Activated CD4-positive, CD25-positive, alpha-beta regulatory T cell treated with anti-CD3 and anti-CD28 coated beads, Interleukin-2, amount 50 U/mL, for 24 hours (primary cell): ENCODE data around the gene GSN.

Experiments
- ATAC-seq, 2 donors: fragments of 150-1000 bp; cut with Tn5 transposase; one replicate each; pipeline ENCODE4 v1.10.0; 2021; ENCODE audit warnings: mild to moderate bottlenecking in 1 of 2, moderate library complexity in 1 of 2

GSN gene

DNA sequence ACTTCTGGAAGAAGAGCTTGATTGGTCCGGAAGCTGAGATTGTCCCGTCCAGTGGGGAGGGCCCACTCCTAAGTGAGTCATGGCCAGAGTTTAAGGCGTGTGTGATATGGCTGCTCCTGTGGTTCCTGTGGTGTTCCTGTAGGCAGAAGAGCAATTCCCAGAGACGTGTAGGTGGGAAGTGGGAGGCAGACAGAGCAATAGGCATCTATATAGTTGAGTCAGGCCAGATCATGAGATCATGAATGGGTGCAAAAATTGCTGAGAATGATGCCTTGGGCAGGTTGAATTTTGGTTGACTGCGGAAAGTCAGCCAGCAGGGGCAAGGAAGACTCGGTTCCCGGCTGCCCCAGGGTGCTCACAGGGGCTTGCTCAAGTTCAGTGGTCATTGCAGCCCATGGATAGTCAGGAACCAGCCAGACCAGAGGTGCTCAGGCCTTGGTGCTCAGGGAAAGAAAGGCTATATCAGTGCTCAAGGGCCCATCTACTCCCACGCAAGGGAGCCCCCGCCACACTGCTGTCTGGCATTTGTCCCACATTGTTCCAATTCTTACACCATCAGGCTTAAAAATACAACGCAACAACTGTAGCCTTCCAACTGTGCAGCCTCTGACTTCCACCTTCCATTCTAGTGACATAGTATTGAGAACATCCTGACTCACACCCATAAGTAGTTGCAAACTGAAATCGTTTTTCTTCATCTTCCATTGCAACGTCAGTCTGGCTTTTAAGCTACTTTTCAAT, 21.0 kb upstream of the GSN start:
- ATAC-seq: no peak

DNA sequence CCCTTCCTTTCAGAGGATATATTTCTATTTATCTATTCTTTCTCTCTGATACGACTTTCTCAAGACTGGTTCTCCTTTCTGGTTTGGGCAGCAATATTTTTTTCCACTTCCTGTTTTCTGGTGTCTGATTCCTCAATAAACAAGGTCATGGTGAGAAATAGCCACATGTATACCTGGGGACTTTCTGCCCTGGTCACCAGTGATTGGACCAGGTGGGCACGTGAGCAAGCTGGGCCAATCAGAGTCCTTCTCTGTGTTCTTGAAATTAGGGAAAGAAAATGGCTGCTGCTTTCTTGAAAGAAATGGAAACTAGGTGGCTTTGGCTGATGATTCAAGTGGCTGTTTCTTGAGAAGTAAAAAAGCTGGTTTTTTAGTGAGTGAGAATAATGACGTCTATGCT, 18.4 kb upstream of the GSN start:
- ATAC-seq: peak in 1 of 2 donors; percentile 38

DNA sequence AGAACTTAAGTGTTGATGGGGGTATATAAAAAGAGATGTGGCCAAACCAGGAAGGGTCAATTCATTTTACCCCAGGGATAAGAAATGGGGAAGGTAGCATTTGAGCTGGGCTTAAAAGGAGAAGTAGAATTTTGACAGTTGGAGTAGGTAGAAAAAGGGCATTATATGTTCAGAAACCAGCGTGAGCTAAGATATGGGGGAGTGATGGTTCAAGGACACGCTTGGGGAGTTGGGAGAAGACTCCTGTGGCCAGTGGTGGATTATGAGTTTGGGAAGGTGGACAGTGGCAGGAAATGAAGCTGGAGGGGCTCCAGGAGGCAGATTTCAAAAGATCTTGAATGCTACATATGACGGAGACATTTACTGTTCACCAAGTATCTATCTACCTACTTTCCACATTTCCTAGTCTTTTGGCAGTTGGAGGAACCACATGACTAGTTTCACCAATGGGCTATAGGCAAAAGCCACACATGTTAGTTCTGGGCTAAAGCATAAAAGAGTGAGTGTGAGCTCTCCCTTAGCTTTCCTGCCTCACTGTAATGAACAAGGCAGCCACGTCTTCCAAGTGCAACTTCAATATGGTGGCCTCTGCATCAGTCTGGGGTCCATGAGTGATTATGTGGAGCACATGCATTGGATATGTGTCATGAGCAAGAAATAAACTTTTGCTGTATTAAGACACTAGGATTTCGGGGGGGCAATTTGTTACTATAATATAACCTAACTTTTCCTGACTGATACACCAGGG, 15.7 kb upstream of the GSN start:
- no peak for ATAC-seq

DNA sequence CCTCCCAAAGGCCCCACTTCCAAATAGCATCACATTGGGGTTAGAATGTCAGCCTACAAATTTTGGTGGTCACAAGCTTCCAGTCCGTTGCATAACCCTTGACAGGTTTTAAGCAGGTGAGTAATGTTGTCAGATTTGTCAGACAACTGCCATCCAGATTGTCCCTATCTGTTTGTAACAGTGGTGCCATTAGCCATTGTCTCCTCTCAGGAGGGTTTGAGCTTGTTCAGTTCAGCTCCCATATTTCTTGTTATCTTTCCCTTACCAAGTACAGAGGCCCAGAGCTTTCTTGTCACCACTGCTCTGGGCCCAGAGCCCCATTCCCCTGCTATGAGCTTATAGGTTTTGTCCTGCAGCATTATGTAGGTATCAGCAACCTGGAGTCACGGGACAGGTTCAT, 14.8 kb upstream of the GSN start:
- no peak for ATAC-seq

DNA sequence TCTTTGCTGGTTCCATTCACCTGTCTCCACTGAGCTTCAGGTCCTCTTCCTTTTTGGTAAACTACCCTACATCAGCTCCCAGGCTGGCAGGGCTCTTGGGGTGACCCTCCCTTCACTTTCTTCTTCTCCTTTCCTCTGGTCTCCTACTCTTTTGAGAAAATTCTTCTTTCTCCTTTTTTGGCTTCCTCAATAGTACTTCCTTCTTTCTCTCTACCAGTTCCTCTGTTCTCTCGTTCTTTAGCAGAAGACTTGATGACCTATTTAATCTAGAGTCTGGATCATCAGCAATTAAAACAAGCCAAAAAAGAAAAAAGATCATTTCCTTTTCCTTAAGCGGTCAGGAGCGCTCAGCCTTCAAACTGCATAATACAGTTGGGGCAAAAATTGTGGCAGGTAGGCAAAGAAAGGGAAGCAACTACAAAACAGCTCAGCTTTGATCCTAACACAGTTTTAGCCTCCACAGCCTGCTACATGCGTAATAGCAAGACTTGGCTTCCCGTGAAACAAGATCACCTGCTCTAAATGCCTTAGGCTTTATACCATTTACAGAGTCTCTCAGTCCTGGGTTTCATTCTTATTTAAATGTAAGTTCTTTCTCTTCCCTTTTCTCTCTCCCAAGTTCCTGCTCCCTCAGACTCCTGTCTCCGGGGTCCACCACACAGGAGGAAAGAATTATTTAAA, 14.0 kb upstream of the GSN start:
- ATAC-seq: no peak

DNA sequence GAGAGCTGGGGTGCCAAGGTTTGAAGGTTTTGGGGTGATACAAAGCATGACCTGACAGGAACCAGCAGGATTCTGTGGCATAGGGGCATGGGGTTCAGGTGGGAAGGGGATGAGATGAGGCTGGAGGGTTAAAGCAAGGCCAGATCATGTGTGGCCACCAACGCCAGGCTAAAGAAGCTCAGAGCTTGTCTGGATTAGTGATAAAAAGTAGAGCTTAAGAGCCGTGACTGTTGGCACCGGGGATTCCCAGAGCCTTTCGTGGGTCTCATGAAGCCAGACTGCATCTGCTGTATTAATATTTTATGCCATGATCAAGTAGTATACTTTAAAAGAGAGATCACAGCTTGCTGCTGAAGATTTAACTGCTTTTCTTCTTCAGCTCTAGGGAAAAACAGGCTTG, 8.5 kb upstream of the GSN start:
- no peak for ATAC-seq

DNA sequence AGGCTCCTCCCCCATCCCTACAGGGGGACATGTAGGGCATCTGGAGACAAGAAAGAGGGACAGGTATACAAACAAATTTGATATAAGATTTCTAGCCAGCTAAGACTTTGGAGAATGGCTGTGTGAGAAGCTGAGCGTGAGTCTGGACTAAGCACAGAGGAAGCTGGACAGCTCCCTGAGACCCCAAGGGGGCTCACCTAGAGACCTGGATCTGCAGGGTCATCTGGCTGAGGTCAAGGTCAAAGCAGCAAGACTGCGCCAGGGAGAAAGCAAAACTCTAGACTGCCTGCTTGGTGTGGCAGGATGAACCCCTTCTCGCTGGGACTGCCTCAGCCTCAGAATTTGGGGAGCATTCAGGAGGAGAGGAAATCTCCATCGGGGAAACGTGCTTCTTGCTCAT, 8.0 kb upstream of the GSN start:
- ATAC-seq: no peak

DNA sequence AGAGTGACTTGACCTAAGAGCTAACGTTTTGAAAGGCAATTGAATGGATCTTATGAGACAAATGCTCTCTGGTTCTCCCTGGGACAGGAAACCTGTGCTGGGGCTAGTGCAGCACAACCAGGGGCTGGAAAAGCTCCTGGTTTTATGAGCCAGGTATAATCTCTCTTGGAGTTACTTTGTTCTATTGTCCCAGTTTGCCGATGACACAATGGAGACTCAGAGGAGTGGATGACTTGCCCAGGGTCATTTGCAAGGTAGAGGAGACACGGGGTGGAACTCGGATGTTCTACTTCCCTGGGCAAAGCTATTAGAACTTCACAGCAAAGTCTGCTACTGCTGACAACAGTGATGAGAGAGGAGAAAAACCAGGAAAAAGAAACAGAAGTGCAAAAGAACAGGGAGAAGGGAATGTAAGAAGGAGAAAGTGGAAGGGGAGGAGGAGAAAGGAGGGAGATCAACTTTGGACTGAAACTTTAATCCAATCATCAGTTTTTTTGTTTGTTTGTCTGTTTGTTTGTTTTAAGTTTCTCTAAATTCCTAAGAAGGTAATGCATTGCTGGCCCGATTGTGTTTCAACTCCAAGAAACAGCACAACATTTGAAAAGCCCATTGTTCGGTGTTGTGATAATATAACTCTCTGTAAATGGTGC, 7.4 kb upstream of the GSN start:
- no peak for ATAC-seq

DNA sequence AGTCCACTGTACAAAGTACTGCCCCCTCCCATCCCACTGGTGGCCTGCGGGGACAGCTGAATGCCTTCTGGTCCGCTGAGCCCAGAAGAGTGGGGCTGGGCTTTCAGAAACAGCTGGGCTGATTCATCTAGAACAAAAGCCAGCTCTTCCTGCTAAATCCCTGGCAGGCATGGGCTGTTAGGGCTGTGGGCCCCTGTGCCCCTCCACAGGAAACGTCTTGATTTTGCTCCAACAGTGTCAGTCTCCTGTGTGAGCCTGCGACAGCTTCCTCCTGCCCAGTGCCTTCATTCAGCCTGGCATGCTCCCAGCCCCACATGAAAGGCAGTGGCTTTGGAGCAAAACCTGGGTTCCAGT, 6.9 kb upstream of the GSN start:
- ATAC-seq: no peak

DNA sequence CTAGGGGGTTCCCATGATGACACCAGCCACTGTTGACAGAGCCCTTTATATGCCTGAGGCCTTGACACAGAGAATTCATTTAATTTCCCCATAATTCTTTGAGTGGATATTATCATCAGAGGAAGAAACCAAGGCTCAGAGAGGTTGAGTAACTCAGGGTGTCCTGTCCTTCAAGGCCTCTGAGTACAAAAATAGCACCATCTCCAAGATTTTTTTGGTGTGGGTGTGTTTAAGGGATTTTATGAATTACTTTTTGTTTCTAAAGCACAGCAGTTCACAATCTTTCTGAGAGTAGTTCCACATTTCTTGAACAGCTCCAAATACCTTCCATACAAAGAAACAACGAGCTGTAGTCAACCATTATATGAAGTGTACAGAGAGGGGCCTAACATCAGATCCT, 6.2 kb upstream of the GSN start:
- no peak for ATAC-seq

DNA sequence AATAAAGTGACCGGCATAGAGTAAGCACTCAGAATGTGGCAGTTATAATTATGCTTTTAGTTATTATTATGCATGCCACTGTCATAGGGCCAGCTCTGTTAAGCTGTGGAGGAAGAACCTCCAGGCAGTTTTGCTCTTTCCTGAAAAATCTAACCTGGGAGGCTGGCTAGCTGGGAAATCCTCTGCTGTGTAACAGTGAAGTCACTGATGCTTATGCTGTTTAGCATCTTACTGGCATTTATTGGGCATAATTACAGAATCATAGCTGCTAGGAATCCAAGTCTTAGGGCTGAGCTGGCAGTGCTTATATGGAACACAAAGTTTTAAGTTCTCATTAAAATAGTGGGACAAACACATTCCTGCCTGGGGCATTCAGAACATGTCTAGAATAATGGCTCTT, 5.5 kb upstream of the GSN start:
- ATAC-seq: no peak

DNA sequence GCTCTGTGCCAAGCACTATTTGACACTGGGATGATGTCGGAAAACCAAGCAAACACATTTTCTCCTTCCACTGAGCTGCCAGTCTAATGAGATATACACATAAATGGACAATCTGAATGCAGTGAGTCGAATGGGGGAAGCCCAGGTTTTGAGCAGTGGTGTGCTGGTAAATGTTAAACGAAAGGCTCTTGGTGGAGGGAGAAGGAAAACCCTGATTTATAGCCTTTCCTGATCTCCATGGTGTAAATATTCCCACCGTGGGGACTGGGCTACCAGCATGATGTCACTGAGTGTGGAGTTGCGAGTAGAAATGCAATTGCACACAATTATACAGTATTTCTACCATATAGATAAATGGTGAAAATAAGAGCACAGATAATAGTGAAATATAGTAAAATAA, 5.0 kb upstream of the GSN start:
- ATAC-seq: no peak

DNA sequence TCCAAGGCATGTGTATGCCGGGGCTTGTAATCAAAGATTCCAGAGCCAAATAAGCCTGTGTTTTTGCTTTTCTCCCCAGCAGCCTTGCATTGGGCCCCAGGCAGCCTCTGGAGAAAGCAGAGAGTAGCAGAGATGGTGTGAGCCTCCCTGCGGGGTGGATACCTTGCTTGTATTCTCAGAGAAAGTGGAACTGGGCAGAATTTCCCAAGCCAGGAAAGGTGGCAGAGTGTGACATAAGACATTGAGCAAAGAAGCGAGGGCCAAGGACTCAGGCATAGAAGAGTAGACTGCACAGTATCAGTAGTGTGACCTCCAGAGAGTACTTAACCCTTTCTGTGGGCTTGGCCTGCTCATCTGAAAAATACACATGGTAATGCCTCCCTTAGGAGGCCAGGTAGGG, 1.6 kb upstream of the GSN start:
- ATAC-seq: no peak

DNA sequence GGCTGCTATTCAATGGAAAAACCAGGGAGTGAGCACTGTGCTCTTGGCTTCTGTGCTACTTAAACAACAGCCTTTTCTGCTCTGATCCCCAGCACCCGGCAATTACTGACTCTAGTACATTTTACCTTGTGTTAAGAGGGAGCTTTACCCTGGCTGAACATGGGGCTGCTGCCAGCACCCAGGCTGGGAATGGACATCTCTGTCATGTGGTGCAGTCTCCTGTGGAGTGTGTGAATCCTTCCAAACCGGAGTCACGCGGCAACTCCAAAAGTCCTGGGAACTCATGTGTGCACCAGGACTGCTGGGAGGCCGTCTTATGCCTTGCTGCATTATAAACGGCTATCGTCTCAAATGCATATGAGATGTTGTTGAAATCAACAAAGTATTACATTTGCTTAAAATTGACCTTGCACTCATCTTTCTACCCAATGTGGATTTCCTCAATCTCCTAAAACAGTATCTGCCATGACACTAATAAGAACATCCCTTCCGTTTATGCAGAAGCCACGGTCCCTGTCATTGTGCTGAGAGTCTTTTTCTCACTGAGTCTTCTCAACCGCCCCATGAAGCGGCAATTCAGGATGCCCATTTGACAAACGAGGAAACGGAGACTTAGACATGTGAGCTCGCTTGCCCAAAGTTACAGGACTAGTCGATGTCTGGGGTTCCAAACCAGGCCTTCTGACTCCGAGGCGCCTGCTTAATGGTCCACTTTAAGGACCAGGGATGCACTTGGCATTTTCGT, 884 bp upstream of the GSN start:
- no peak for ATAC-seq

DNA sequence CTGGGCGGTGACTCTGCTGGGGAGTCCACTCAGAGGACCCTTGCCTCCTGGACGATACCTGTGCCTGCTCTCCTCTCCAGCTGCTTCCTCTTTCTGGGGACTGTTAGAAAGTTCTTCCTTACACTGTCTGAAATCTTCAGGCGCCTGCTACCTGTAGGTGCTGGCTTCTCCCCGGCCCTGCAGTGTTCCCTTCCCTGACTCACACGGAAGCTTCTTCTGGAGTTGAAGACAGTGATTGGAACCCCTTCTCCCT, 562 bp downstream of the GSN start:
- no peak for ATAC-seq

DNA sequence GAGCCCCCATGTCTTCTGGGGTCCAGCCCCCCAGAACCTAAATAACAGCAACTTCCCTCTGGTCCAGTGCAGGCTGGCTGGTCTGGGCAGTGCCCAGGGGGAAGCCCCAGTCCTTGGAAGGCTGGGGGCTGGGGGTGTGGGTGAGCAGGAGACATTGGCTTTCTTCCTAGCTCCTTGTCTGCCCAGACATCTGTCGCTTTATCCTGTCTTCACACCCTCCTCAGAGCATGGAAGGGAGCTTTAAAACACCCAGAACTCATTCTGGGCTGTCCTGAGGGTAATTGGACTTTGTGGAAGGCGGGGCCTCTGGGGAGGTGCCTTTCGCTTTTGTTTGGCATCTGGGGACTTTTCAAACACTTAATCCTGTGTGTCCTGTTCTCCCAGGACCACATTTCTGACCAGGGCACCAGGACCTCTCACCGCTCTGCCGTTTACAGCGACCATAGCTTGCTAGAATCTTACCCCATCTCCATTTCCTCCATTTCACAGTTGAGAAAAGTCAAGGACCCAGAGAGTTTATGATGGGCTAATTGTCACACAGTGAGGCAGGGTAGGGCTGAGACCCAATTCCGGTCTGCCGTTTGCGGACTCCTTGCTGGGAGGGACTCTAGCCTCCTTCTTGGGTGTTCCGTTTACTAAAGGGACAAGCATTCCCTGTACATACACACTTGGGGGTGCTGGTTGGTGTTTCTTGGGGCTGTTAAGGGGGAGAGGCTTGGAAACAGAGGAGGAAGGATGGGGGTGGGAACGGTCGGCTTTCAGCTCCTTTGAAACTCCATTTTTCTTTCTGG, 1.1 kb downstream of the GSN start:
- ATAC-seq: no peak

DNA sequence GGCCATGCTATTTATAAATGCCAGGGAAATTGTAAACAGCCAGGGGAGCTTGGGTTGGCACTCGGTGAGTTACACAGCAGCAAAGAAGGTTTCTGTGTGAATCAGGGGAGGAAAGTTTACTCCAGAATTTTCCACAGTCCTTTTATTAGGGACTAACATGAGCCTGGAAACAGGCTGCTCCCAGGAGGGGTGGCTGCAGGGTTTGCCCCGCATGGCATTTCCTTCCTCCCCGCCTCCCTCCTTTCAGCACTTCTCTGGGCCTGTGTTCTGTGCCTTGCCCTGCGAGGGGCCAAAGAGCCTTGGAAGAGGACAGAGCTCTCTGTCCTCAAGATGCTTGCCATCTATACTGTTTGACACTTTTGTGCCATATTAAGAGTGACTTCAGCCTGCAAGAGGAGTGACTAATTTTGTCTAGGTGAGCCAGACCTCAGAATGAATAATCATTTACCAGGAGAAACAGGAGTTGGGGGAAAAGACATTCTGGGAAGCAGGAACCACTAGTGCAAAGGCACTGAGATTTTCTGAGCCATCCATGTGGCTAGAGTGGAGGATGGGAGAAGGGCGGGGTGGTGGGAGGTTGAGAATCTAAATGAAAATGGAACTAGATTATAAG, 1.8 kb downstream of the GSN start:
- ATAC-seq: no peak

DNA sequence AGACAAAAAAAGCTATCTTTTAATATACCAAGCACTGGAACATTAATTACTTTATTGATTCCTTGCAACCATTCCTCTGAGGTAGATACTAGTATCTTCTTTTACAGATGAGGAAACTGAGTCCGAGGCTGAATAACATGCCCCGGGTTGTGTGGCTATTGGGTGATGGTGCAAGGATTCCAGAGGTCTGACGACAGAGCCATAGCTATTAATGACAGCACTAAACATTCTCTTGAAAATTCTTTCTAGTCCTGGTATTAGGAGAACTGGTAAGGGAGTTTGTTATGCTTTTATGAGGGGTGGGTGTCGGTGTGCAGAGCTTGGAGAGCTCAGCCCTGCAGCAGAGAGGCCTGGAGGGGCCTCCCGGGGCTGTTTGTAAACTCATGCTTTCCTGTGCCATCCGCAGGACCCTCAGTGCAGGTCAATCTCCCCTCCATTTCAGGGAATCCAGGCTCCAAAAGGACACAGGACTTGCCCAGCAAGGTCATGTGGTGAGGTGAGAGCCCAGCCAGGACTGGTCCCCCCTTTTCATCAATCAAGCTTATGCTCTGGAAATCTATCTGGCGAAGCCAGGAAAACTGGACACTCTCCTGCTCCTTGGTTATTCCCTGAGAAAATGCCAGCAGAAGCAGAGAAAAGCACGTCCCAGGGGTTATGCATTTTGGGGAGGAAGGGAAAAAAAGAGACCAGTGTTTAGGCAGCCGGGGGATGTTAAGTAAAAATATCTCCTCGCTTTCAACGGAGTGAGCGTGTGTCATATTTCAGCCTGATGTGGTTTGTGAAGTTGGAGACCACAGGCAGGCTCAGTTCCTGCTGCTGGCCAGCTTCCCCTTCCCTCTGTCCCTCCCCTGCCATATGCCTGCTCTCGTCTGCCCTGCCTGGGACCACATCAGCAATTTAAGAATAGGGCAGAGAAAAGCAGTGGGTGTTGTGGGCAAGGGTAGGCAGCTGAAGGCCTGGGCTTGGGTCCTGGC, 3.7 kb downstream of the GSN start:
- ATAC-seq: peak; percentile 14 to 21

DNA sequence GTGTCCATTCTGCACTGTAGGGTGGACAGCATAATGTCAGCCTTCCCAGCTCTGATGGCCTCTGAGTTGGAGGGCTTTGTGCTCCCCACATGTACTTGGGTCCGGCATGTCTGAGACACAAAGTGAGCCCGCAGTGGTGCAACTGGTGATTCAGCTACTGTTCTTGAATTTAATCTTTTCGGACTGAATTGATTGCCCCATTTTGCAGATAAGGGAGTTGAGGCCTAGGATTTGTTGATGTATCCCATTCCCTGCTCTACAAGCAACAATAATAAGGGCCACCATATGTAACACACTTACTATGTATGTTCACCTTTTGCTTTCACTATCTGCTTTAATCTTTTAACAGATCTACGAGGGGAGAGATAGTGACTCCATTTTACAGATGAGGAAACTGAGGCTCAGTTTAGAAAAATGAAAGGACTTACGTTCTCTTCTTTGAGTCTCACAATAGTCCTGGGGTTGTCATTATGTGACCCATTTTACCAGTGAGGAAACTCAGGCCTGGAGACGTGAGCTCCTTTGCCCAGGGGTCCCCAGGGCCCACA, 4.5 kb downstream of the GSN start:
- ATAC-seq: no peak

DNA sequence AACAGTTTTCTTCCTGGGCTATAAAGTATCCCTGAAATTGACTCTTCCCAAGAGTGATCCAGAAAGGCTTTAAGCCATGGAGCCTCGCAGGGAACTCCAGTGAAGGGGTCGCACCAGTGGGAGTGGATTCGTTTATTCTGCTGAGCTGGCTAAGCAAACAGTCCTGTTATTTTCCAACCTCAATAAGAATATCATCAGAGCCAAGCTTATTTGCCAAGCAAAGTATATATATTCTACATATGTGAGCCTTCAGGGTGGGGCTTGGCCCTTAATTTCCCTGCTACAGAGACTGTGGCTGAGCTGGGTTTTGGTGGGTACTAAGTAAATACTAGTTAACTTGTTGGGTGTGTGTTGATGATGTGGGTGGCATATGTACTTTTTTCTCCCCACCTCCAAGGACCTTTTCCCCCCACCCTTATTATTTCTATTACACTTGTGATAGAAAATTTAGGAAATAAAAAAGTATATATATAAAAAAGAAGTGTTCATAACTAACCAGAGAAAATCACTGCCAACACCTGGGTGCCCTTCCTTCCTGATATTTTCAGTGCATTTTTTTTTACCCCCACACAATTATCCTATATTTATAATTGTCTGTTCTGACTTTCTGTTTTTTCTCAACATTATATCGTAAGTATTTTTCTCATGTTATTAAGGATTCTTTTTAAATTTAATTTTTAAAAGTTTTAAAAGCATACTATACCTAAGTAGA, 5.3 kb downstream of the GSN start:
- ATAC-seq: no peak
